Left hindlimb (tissue), 1 donor: ENCODE measurements around the gene RTN4RL1.
"Not testable (repeated sequence)": the region's sequence is repeated elsewhere in the genome, so short reads cannot be mapped to it uniquely, and the experiment has no call there.

ENCODE experiments used
- DNase-seq: peaks from one replicate; pipeline ENCODE4 v3.0.0-alpha.2; 2018

Gene RTN4RL1

DNA sequence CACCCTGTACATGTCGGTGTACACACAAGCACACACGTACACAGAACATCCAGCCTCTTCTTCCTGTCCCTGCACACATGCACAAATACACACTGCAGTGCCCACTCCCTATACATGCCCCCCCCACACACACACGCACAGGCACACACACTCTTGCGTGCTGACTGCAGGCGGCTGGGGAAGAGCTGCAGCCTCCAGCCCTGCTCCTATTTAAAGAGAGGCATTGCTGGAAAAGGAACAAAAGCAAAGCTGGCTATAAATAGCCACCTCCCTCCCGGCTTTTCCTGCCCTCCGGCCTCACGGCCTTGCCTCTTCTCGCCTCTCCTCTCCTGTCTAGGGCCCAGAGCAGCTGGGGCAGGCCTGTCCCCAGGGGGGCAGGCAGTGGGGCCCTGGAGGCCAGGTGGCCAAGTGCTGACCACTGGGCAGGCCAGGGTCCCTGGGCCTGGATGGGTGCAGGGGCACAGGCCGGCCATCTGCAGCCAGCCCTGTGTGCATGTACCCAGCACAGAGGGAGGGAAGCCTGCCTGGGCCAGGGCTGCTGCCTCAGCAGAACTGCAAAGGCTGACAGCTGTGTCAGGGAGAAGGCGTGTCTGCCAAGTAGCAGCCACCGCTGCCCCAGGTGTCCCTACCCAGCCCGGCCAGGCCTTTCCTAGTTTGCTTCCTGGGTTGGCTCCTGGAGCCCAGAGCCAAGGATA lies 25.4 kb downstream of the RTN4RL1 start:
- DNase-seq: peak; percentile 78

DNA sequence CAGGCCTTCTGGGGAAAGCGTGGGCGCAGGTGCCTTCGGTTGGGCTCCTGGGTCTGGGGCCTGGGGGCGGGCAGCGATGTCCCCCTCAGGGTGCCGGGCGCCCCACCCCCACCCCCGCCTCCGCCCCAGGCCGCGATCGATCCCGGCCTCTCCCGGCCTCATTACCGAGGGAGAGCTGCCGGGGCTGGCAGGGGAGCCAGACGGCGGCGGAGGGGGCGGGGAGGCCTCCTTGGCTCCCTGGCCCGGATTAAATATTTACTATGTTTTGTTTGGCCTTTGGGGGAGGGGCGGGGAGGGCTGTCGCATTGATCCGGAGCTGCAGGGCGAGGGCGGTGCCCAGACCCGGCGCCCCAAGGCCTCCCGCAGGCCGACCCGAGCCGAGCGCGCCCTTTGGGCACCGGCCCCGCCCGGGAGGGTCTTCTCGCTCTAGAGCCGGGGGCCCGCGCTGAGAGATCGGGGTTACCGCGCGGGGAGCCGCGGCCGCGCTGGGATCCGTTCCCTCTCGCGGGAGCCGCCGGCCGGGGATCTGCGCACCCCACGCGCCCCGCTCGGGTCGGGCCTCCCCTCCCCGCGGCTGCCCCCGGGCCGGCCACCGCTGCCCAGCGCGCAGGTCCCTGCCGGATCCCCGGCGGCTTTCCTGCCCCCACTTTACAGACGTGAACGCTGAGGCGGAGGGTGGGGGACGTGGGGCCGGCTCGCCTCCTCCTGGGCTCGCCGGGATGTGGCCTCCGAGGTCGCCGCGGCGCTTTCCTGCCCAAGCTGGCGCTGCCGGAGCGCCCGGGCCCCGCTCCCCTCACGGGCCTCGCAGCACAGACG lies 27.0 kb downstream of the RTN4RL1 start:
- no peak for DNase-seq

DNA sequence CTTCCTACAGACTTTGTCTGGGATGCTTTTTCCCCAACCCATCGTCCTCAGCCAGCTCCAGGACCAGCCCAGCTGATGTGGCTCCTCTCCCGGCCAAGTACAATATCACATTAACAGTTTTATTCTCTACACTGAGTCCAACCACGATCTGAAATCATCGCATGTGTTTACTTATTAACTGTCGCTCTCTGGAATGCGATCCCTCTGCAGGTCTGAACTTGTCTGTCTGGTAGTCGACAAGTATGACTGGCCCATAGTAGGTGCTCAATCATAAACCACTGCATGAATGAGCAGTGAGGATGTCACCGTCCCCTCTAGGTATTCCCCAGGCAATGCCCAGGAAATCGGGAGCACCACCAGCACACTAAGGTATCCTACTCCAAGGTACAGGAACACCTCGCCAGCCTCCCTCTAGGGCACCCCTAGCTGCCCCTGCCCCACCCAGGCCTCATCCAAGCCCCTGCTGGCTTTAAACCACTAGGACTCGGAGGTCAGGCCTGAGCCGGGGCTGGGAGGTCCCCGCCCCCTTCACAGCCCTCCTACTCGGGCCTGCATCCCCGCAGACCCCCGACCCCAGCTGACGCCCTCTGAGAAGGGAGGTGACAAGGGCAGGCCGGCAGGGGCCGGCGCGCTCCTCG lies 27.7 kb downstream of the RTN4RL1 start:
- no peak for DNase-seq

DNA sequence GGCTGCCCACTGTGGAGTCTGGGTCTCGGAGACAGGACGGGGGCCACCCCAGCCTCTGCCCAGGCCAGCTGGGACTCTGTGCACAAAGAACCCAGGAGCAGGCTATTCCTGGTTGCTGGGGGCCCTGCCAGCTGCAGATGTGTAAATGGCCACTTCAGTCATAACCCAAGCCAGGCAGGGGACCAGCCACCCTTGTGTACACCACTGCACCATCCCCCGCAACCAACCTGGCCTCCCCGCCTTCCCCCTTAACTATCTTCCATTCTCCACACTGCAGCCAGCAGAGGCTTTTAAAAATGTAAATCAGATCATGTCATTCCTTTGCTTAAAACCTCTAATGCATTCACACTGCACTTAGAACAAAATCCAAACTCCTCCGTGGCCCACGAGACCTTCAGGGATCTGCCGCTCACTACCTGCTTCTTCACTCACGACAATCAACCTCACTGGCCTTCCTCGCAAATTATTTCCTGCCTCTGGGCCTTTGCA lies 28.3 kb downstream of the RTN4RL1 start:
- DNase-seq: no peak

DNA sequence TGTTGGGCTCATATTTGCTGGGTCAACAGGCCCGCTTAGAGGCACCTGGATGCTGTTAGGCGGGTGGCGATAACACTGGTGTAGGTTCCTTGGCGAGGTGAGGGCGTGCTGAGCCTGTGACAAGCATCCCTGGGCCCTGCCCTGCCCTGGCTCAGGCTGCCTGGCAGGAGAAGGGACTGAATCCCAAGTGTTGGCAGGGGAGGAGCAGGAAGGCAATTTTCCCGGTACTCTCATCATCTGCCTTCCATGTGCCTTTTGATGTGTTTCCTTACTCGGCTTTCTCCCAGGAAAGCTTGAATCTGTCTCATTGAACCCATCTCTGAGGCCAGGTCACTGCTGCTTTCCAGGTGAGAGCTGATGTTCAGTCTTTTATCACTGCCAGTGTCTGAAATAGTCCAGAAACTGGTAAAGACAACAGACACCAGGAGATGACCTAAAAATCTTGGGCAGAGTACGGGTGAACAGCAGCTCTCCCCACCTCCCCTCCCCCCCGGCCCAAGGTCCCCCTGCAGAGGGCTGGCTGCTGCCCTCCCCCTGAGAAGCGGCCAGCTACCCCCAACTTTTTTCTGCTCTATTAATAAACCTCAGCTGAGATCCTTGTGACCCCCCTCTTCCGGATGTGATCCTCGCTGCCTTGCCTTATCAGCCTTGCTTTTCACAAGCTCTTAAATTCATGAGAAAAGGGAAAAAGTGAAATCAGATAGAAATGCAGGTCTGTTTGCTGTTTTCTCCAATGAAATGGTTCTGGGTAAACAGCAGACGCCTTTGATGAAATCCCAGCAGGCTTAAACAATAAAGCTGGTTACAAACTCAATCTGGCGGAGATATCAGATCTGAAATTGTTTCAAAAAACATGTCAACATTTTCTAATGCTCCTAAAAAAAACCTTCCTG lies 29.0 kb downstream of the RTN4RL1 start:
- DNase-seq: no peak

DNA sequence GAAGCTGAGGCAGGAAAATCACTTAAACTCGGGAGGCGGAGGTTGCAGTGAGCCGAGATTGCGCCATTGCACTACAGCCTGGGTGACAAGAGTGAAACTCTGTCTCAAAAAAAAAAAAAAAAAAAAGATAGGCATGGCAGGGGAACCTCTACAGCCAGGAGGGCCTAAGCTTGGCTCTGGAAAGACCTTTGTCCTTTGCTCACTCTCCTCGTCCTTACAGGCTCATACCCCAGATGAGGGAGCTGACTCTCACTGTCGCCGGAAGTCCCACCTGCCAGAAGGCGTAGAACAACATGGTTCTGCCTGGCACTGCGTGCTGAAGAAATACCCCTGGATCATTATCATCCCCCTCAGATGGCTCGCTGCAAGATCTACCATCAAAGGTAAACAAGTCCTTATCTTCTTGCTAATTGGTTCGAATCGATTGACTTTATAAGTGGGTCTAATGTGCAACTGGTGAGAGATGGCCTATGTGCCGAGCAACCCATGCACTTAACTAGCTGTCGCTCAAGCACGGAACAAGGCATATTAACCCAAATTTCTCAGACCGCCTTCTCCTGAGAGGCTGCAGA lies 29.7 kb downstream of the RTN4RL1 start:
- no peak for DNase-seq

DNA sequence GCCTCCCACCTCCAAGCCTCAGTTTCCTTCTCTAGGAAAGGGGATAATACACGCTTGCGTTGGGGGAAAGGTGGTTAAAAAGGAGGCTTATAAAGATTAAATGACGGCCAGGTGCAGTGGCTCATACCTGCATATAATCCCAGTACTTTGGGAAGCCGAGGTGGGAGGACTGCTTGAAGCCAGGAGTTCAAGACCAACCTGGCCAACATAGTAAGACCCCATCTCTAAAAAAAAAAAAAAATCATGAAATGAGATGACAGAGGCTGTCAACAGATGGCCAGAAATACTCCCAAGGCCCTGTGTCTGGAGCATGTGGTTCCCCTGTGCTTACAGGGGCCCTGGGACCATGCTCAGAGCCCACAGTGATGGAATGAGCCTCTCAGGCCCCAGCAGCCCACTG lies 30.4 kb downstream of the RTN4RL1 start:
- DNase-seq: no peak

DNA sequence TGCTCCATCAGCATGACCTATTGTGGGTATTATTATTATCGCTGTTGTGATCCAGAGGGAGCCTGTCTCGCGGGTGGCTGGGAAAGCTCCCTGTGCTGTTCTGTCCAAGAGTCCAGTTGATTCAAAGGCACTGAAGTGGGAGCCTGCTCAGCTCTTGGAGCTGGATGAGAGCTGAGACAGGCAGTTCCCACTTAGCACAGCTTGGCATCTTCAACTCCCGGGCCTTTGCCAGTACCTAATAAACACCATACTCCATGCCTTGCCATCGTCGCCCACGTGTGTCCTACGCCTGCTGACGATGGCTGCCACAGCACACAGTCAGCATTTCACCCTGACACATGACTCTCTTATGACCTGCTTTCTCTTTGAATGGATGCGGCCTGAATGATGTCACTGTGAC lies 32.6 kb downstream of the RTN4RL1 start:
- no peak for DNase-seq

DNA sequence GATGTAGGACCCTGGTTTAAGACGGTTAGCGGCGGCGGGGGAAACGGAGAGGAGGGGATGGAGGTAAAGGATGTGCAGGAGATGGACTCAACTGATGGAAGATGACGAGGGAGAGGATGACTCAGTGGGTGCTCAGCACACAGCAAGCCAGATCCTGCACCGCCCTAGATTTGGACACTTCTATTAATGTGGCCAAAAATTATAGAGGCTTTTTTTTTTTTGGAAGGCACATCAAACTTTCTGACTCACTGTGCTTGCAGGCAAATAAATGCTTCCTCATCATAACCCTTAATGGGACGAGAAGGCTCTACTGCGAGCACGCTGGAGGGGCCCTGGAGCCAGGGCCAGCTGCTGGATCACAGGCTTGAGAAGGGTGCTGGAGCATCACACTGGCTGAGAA lies 36.0 kb downstream of the RTN4RL1 start:
- DNase-seq: no peak

DNA sequence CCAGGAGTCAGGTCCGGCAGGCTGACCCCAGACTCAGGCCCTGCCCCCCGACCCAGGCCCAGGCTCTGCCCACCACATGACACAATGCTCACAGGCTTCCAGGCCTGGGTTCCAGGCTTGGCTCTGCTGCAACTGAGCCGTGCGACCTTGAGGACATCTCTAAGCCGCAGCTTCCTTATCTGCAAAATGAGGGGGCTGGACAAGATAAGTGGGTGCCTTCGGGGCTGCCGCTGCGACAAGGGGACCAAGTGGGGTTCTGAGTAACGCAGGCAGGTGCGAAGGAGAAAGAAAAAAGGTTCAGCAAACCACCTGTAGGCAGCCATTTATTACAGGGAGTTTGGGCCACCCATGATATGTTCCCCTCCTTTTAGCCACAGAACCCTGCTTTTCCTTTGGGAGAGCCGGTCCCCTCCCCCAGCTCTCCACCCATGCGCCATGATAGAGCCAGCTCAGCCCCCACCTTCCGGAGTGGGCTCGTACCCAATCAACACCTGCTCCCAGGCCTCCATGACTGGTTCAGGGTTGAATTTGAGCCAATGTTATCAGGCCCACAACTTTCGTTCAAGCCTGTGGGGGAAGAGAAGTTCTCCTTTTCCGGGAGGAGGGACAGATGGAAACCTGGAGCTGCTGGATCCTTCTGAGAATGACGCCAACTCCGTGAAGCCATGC lies 38.2 kb downstream of the RTN4RL1 start:
- no peak for DNase-seq

DNA sequence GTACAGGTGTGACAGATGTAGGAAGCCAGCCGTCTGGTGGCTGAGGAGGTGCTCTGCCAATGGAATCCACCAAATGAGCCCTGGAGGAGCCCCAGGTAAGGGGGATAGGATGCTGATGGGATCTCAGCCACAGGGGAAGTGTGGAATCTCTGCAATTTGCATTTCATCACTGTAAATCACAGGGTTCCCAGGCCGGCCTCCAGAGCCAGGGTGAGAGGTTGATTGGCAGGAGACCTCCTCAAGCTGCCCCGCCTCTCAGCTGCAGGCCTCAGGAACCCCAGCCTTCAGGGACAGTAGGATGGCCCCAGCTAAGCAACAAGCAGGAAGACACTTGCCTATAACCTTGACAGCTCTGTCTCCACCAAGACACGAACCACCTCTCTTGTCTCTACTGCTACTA lies 39.4 kb downstream of the RTN4RL1 start:
- no peak for DNase-seq

DNA sequence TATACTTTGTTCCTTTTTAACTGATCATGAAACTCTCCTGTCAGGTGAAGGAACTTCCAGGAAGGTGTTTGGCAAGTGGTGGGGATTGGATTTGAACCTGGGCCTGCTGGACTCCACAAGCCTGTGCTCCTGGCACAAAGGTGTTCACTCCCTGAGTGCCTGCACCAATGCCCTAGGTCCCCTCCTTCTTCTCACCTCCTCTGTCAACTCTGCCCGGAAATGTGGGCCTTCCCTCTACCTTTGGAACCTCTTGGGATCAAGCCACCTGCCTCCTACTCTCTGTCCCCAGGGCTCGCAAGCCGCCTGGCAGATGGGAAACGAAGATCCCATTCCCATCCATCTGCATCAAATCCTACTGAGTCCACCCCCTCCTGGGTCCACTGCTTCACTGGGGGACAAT lies 40.0 kb downstream of the RTN4RL1 start:
- no peak for DNase-seq

DNA sequence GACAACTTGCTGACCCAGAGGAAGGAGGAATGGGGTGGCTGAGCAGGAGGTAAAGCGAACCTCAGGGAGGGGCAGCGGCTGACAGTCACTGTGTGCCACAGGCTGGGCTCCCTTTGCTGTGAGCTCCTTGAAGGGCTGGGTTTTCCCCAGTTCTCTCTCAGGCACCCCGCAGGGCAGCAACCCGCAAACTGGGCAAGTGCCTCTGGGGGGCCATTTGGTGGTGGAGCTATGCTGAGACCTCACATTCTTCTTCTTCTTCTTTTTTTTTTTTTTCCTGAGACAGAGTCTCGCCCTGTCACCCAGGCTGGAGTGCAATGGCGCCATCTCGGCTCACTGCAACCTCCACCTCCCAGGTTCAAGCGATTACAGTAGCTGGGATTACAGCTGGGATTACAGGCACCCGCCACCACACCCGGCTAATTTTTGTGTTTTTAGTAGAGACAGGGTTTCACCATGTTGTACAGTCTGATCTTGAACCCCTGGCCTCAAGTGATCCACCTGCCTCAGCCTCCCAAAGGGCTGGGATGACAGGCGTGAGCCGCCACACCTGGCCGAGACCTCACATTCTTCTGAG lies 42.3 kb downstream of the RTN4RL1 start:
- not testable (repeated sequence) for DNase-seq

DNA sequence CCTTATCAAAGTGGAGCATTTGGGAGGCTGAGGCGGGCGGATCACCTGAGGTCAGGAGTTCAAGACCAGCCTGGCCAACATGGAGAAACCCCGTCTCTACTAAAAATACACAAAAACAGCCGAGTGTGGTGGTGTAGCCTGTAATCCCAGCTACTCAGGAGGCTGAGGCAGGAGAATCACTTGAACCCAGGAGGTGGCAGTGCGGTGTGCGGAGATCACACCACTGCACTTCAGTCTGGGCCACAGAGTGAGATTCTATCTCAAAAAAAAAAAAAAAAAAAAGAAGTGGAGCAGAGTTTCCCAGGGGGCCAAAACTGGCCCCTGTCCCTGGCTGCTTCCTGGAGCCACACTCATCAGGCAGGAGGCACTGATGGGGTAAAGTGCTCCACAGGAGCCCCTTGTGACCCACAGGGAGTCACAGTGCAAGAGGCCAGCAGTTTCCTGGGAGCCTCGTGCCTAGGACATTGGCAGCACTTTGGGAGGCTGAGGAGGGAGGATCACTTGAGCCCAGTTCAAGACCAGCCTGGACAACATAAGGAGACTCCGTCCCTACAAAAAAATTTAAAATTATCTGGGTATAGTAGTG lies 44.4 kb downstream of the RTN4RL1 start:
- no peak for DNase-seq

DNA sequence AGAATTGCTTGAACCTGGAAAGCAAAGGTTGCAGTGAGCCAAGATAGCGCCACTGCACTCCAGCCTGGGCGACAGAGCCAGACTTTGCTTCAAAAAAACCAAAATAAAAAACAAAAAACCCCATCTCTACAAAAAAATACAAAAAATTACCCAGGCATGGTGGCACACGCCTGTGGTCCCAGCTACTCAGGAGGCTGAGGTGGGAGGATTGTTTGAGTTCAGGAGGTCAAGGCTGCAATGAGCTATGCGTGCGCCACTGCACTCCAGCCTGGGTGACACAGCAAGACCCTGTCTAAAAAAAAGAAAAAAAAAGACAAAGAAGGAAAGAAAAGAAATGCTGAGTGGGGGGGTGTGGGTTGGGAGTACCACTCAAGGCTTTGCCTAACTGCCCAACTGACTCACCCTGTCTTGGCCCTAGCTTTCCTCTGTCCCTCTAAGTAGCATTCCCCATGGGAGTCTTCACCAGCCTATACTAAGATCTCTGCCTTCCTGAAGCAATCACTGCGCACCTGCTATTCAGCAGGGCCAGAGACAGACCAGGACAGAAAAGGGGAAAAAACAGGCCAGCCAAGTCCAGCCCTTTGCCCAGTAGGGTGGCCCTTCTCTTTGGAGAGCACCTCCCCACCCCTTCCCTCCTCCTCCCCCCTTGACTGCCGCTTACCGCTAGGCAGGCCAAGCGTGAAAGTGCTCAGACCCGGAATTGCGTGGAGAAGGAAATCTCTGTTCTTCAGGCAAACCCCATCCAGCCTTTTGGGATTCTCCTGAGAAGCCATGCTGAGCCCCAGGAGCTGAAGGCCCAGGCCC lies 45.8 kb downstream of the RTN4RL1 start:
- no peak for DNase-seq

DNA sequence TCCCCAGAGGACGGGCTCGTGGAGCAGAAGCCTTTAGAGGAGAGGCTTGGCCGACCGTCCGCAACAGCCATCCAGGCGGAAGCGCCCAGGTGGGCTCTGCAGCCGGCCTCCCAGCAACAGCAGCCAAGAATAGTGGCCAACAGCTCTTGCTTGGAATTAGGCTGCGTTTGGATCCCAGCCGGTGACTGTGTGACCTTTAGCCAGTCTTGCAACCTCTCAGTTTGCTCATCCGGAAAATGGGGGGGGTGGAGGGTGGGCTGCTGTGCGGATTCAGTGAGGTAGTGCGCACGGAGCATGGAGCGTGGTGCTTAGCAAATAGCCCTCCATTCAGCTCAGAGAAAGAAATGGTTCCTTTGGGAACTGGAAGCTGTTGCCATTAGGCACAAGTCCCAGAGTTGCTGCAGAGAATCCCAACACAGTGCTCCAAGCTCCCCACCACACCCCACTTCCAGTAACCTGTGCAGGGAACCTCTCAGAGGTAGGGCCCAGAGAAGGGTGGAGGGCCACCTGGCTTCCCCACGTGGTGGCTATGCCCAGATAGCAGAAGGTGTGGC lies 46.7 kb downstream of the RTN4RL1 start:
- no peak for DNase-seq

DNA sequence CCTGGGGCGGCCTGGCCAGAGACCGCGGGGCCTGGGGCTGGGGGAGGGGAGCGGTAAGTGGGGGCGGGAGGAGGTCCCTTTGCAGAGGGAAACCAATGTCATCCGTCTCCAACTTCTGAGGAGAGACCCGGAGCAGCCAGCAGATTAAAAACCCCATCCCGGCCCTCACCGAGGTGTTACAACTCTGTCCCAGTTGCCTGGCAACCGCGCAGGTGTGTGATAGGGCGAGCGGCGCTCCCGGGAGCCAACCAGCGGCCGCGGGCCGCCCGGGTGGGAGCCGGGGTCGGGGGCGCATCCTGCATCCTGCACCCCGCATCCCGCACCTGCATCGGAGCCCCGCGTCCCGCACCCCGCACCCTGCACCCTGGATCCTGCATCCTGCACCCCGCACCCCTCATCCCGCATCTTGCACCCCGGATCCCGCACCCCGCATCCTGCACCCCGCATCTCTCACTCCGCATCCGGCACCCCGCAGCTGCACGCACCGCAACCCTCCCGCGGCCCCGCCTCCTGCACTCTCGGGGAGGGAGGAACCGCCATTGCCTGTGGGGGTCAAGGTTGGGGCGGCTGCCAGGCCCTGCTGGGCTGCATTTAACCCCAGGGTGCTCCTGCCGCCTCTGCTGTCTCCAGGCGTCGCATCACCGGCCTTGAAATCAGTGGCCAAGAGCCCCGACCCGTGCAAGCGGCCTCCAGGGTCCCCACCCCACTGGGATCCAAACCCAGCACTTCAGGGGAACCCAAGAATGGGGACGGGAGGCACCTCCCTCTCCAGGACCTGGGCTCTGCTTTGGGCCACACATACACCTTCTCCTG lies 47.3 kb downstream of the RTN4RL1 start:
- DNase-seq: no peak

DNA sequence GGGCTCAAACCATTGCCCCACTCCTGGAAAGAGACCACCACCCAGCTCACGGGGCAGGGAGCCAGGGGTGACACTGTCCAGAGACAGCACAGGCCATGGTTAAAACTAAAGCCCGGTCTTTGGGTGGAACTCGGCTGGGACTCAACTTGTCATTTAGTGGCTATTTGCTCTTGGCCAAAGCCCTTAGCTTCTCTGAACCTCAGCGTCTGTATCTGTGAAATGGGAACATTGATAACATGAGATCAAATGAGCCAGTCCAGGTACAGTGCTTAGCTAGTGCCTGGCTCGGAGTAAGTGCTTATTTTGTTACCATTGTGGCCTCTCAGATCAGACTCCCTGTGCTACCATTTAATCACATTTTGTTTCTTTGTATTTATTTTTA lies 48.5 kb downstream of the RTN4RL1 start:
- no peak for DNase-seq
